HCT116 (cell line): Measurements from ENCODE around the gene INPP5D. TPM values are rescaled to one million over a fixed set of nuclear protein-coding genes. Genes with fewer than 3 reads are reported as not detected.

Source experiments
- ATAC-seq: fragments of 200-7000 bp; cut with Tn5 transposase; 2 replicates; pipeline ENCODE4 v1.9.1; 2020; ENCODE audit warnings: mild to moderate bottlenecking, moderate library complexity
- BruUV-seq: library from RNA; stranded (reverse); fragments of 400-500 nt; replicated peaks from 2 replicates; lab custom pipeline; 2021; lab: Mats Ljungman, UMichigan
- CTCF ChIA-PET: fragments of 300-600 bp; sonication (Branson Sonifier 250); formaldehyde crosslinking; loops from one replicate; lab custom pipeline; 2021; ENCODE audit warnings: antibody characterized with exemption; lab: Charles Lee
- POLR2A ChIA-PET: fragments of 300-600, 350-600 bp; sonication (Branson Sonifier 250); formaldehyde crosslinking; loops from one replicate; lab custom pipeline; 2021; ENCODE audit warnings: antibody characterized with exemption; lab: Charles Lee
- RAD21 ChIA-PET, 2 experiments: fragments of 300-600 bp; sonication (Branson Sonifier 250); formaldehyde crosslinking; loops; one replicate each; lab custom pipeline; 2023; ENCODE audit warnings: low total read pairs in 2 of 2; ENCODE audit not compliant: uncharacterized antibody in 2 of 2, unreplicated experiment in 2 of 2, low non-redundant PET in 1 of 2; lab: Charles Lee
- DNase-seq: peaks from one replicate; pipeline ENCODE4 v3.0.0-alpha.2; 2010; ENCODE audit warnings: low read depth, low spot score
- H2AFZ ChIP-seq: fragments of 200-600 bp; shearing (Covaris generic), sonication (generic); 2 replicates; pipeline ENCODE4 v1.6.1; 2017; ENCODE audit warnings: low read depth, mixed run types, mixed read lengths, antibody characterized with exemption, low read length; ENCODE audit not compliant: poor library complexity, severe bottlenecking
- H3K27ac ChIP-seq: 2 replicates; pipeline ENCODE4 v1.5.1; 2012; ENCODE audit warnings: low read depth, low read length
- H3K27me3 ChIP-seq: fragments of 200-600 bp; sonication (generic); 2 replicates; pipeline ENCODE4 v1.6.1; 2016; ENCODE audit warnings: mixed run types, low read length, mixed read lengths; ENCODE audit not compliant: insufficient read depth
- H3K36me3 ChIP-seq, 2 experiments: fragments of 200-500 bp in 1 of 2; fragments of 200-600 bp in 1 of 2; sonication (Bioruptor generic) in 1 of 2; sonication (generic) in 1 of 2; 2 replicates each; pipeline versions ENCODE4 v1.5.1 to v1.6.1; 2014 to 2016; ENCODE audit warnings: low read length in 2 of 2, inconsistent platforms in 1 of 2, mixed read lengths in 1 of 2, mixed run types in 1 of 2; ENCODE audit not compliant: insufficient read depth in 2 of 2, control insufficient read depth in 1 of 2
- H3K4me1 ChIP-seq, 2 experiments: fragments of 200-600 bp in 1 of 2; sonication (generic) in 1 of 2; 2 replicates each; pipeline versions ENCODE4 v1.5.1 to v1.6.1; 2012 to 2017; ENCODE audit warnings: low read length in 2 of 2, inconsistent platforms in 1 of 2, mild to moderate bottlenecking in 1 of 2, mixed read lengths in 1 of 2, mixed run types in 1 of 2, moderate library complexity in 1 of 2; ENCODE audit not compliant: insufficient read depth in 2 of 2, control insufficient read depth in 1 of 2
- H3K4me2 ChIP-seq: fragments of 200-600 bp; sonication (generic); 2 replicates; pipeline ENCODE4 v1.6.1; 2017; ENCODE audit warnings: mixed run types, low read length, mixed read lengths
- H3K4me3 ChIP-seq, 2 experiments: fragments of 200-600 bp in 1 of 2; sonication (generic) in 1 of 2; replicated peaks in 1 of 2; 2 replicates each; pipeline ENCODE4 v1.5.1; 2011 to 2016; ENCODE audit warnings: low read length in 2 of 2, control low read depth in 1 of 2, low read depth in 1 of 2, mild to moderate bottlenecking in 1 of 2, mixed read lengths in 1 of 2, mixed run types in 1 of 2
- H3K79me2 ChIP-seq: fragments of 200-600 bp; sonication (generic); 2 replicates; pipeline ENCODE4 v1.6.1; 2017; ENCODE audit warnings: mild to moderate bottlenecking, mixed run types, low read length, moderate library complexity, mixed read lengths; ENCODE audit not compliant: insufficient read depth
- H3K9ac ChIP-seq: fragments of 200-600 bp; sonication (generic); 2 replicates; pipeline ENCODE4 v1.6.1; 2016; ENCODE audit warnings: low read length, mixed read lengths
- H3K9me2 ChIP-seq: fragments of 200-600 bp; sonication (generic), shearing (Covaris generic); 2 replicates; pipeline ENCODE4 v1.6.1; 2017; ENCODE audit warnings: mixed run types, mild to moderate bottlenecking, moderate library complexity; ENCODE audit not compliant: insufficient read depth
- H3K9me3 ChIP-seq, 2 experiments: fragments of 200-500 bp in 1 of 2; fragments of 200-600 bp in 1 of 2; sonication (Bioruptor generic) in 1 of 2; sonication (generic) in 1 of 2; 2 replicates each; pipeline ENCODE4 v1.6.1; 2014 to 2017; ENCODE audit warnings: low read length in 2 of 2, mixed read lengths in 2 of 2, inconsistent platforms in 1 of 2, low read depth in 1 of 2, mild to moderate bottlenecking in 1 of 2, mixed run types in 1 of 2, moderate library complexity in 1 of 2; ENCODE audit not compliant: control insufficient read depth in 1 of 2, insufficient read depth in 1 of 2
- H4K20me1 ChIP-seq: fragments of 200-600 bp; sonication (generic), shearing (Covaris generic); 2 replicates; pipeline ENCODE4 v1.6.1; 2017; ENCODE audit warnings: mixed run types, mild to moderate bottlenecking, moderate library complexity; ENCODE audit not compliant: insufficient read depth
- CEBPB ChIP-seq: IDR thresholded peaks from 2 replicates; pipeline ENCODE4 v1.6.1; 2012; ENCODE audit warnings: low read depth
- CTCF ChIP-seq, 3 experiments: fragments of 200-600 bp in 1 of 3; sonication (generic) in 1 of 3; IDR thresholded peaks in 2 of 3; conservative IDR thresholded peaks in 1 of 3; 2 replicates each; pipeline ENCODE4 v1.5.1; 2012 to 2017; ENCODE audit warnings: low read depth in 2 of 3, low read length in 2 of 3, antibody characterized with exemption in 1 of 3, borderline replicate concordance in 1 of 3, control low read depth in 1 of 3, mild to moderate bottlenecking in 1 of 3, mixed read lengths in 1 of 3, mixed run types in 1 of 3, moderate library complexity in 1 of 3; ENCODE audit not compliant: insufficient read depth in 1 of 3
- EGR1 ChIP-seq: IDR thresholded peaks from 2 replicates; pipeline ENCODE4 v1.6.1; 2012; ENCODE audit warnings: low read depth
- ELF1 ChIP-seq: IDR thresholded peaks from 2 replicates; pipeline ENCODE4 v1.6.1; 2012; ENCODE audit warnings: low read depth, borderline replicate concordance
- EZH2 ChIP-seq: fragments of 200-600 bp; sonication (generic); IDR thresholded peaks from 2 replicates; pipeline ENCODE4 v1.6.1; 2017; ENCODE audit warnings: antibody characterized with exemption, mixed run types
- FOSL1 ChIP-seq: IDR thresholded peaks from 2 replicates; pipeline ENCODE4 v1.6.1; 2012; ENCODE audit warnings: low read depth
- JUND ChIP-seq: IDR thresholded peaks from 2 replicates; pipeline ENCODE4 v1.6.1; 2012
- POLR2A ChIP-seq: IDR thresholded peaks from 2 replicates; pipeline ENCODE4 v1.7.0; 2011; ENCODE audit warnings: borderline replicate concordance; ENCODE audit not compliant: insufficient read depth, insufficient read length; ENCODE audit errors: extremely low read depth
- POLR2AphosphoS5 ChIP-seq: IDR thresholded peaks from 2 replicates; pipeline ENCODE4 v1.6.1; 2011; ENCODE audit warnings: mild to moderate bottlenecking, low read depth, low read length, moderate library complexity
- SIN3A ChIP-seq: IDR thresholded peaks from 2 replicates; pipeline ENCODE4 v1.6.1; 2012; ENCODE audit warnings: low read depth
- SRF ChIP-seq: IDR thresholded peaks from 2 replicates; pipeline ENCODE4 v1.6.1; 2012; ENCODE audit warnings: low read depth
- ZFX ChIP-seq: fragments of 450-650 bp; IDR thresholded peaks from 2 replicates; pipeline ENCODE4 v1.6.1; 2017
- ZNF274 ChIP-seq: fragments of 200-500 bp; sonication (Bioruptor generic); IDR thresholded peaks from 2 replicates; pipeline ENCODE4 v1.6.1; 2014; ENCODE audit warnings: mild to moderate bottlenecking, low read depth, low read length, inconsistent platforms
- intact Hi-C: fragments of 100-400 bp; cut with micrococcal nuclease; formaldehyde crosslinking; loops from 2 replicates; pipeline ENCODE4 v1.10.0; 2022
- total RNA-seq: library from RNA; stranded (reverse); gene quantifications from one replicate; pipeline ENCODE4 v1.2.1, GENCODE V29; 2021; ENCODE audit not compliant: unreplicated experiment
- TF ChIP-seq, protein P1 (sequence below): IDR thresholded peaks from 2 replicates; pipeline ENCODE4 v1.6.1; 2012; ENCODE audit warnings: low read depth
- TF ChIP-seq, protein P2 (sequence below): IDR thresholded peaks from 2 replicates; pipeline ENCODE4 v1.6.1; 2012
- TF ChIP-seq, protein P3 (sequence below): IDR thresholded peaks from 2 replicates; pipeline ENCODE4 v1.6.1; 2012
- TF ChIP-seq, protein P4 (sequence below): IDR thresholded peaks from 2 replicates; pipeline ENCODE4 v1.6.1; 2011; ENCODE audit warnings: mild to moderate bottlenecking, low read length, moderate library complexity; ENCODE audit not compliant: insufficient replicate concordance; ENCODE audit errors: extremely low read depth

Gene INPP5D
- total RNA-seq, 1 experiment from 2014 or later: 1.8 TPM

- RAD21 ChIA-PET: no interaction called here
- no peaks in the 10 kb centered on the region for H3K36me3 ChIP-seq
- BruUV-seq: no TSS peak
These were observed 23.0 kb downstream of the INPP5D start for GRCh38 chr2:233082931-233083755.

More at GRCh38 chr2:233082931-233083755, 23.0 kb downstream of the INPP5D start:
- Histone ChIP-seq H3K4me3 (no peak overlapping the region), H3K79me2 (no peaks in the 10 kb centered on the region)
- CTCF ChIA-PET: no interaction called here
- TF ChIP-seq SIN3A (no peak), SRF (no peak), ZNF274 (no peak), FOSL1 (no peak), EZH2 (no peak), POLR2A (no peak), ZFX (no peak), CEBPB (no peak), ELF1 (no peak), CTCF (IDR thresholded peaks at IDR 0.05 in 2 of 3, conservative IDR thresholded peaks at IDR 0.05 in 1 of 3; ENCODE audit: borderline replicate concordance in 1 of 3, insufficient read depth in 1 of 3, low read depth in 2 of 3, low read length in 2 of 3) (no peak), JUND (no peak), EGR1 (no peak), POLR2AphosphoS5 (no peak)
- TF ChIP-seq, protein P1, sequence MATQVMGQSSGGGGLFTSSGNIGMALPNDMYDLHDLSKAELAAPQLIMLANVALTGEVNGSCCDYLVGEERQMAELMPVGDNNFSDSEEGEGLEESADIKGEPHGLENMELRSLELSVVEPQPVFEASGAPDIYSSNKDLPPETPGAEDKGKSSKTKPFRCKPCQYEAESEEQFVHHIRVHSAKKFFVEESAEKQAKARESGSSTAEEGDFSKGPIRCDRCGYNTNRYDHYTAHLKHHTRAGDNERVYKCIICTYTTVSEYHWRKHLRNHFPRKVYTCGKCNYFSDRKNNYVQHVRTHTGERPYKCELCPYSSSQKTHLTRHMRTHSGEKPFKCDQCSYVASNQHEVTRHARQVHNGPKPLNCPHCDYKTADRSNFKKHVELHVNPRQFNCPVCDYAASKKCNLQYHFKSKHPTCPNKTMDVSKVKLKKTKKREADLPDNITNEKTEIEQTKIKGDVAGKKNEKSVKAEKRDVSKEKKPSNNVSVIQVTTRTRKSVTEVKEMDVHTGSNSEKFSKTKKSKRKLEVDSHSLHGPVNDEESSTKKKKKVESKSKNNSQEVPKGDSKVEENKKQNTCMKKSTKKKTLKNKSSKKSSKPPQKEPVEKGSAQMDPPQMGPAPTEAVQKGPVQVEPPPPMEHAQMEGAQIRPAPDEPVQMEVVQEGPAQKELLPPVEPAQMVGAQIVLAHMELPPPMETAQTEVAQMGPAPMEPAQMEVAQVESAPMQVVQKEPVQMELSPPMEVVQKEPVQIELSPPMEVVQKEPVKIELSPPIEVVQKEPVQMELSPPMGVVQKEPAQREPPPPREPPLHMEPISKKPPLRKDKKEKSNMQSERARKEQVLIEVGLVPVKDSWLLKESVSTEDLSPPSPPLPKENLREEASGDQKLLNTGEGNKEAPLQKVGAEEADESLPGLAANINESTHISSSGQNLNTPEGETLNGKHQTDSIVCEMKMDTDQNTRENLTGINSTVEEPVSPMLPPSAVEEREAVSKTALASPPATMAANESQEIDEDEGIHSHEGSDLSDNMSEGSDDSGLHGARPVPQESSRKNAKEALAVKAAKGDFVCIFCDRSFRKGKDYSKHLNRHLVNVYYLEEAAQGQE: no peak
- TF ChIP-seq, protein P2, sequence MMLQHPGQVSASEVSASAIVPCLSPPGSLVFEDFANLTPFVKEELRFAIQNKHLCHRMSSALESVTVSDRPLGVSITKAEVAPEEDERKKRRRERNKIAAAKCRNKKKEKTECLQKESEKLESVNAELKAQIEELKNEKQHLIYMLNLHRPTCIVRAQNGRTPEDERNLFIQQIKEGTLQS: no peak
- TF ChIP-seq, protein P3, sequence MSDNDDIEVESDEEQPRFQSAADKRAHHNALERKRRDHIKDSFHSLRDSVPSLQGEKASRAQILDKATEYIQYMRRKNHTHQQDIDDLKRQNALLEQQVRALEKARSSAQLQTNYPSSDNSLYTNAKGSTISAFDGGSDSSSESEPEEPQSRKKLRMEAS: no peak
- TF ChIP-seq, protein P4, sequence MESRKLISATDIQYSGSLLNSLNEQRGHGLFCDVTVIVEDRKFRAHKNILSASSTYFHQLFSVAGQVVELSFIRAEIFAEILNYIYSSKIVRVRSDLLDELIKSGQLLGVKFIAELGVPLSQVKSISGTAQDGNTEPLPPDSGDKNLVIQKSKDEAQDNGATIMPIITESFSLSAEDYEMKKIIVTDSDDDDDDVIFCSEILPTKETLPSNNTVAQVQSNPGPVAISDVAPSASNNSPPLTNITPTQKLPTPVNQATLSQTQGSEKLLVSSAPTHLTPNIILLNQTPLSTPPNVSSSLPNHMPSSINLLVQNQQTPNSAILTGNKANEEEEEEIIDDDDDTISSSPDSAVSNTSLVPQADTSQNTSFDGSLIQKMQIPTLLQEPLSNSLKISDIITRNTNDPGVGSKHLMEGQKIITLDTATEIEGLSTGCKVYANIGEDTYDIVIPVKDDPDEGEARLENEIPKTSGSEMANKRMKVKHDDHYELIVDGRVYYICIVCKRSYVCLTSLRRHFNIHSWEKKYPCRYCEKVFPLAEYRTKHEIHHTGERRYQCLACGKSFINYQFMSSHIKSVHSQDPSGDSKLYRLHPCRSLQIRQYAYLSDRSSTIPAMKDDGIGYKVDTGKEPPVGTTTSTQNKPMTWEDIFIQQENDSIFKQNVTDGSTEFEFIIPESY: no peak
- TF ChIP-seq, all 23 proteins: peak for 0
- POLR2A ChIA-PET: no interaction called here
- ATAC-seq (no peak), DNase-seq (no peak)
- no peak overlapping the region for H3K9ac ChIP-seq
- H3K27ac ChIP-seq: no peak overlapping the region
- no peaks in the 10 kb centered on the region for H3K9me3 ChIP-seq
- no peak overlapping the region for H3K4me2 ChIP-seq
- no peaks in the 10 kb centered on the region for H4K20me1 ChIP-seq
- H3K9me2 ChIP-seq: no peaks in the 10 kb centered on the region
- intact Hi-C loops: no loop called here
- H3K27me3 ChIP-seq: no peaks in the 10 kb centered on the region
- H2AFZ ChIP-seq: no peak overlapping the region
- H3K4me1 ChIP-seq: no peaks in the 10 kb centered on the region
